Karpas-422 (cell line): Measurements from ENCODE around the gene OXGR1. TPM values are rescaled to one million over a fixed set of nuclear protein-coding genes. Genes with fewer than 3 reads are reported as not detected.

Experiments used
- DNase-seq: peaks from one replicate; pipeline ENCODE4 v3.0.0-alpha.2; 2015
- H2AFZ ChIP-seq: fragments of 200-600 bp; sonication (generic); 2 replicates; pipeline ENCODE4 v1.6.1; 2014; ENCODE audit warnings: antibody characterized with exemption, low read length, mixed read lengths
- H3K27ac ChIP-seq: fragments of 200-600 bp; sonication (generic); 2 replicates; pipeline ENCODE4 v1.5.1; 2014; ENCODE audit warnings: mild to moderate bottlenecking, low read length, moderate library complexity
- H3K27me3 ChIP-seq: fragments of 200-600 bp; sonication (generic); 2 replicates; pipeline ENCODE4 v1.6.1; 2014; ENCODE audit warnings: low read length, mixed read lengths
- H3K36me3 ChIP-seq: fragments of 200-600 bp; sonication (generic); 2 replicates; pipeline ENCODE4 v1.6.1; 2014; ENCODE audit warnings: low read length, mixed read lengths; ENCODE audit not compliant: insufficient read depth
- H3K4me1 ChIP-seq: fragments of 200-600 bp; sonication (generic); 2 replicates; pipeline ENCODE4 v1.6.1; 2014; ENCODE audit warnings: mild to moderate bottlenecking, low read length, mixed read lengths
- H3K4me2 ChIP-seq: fragments of 200-600 bp; sonication (generic); 2 replicates; pipeline ENCODE4 v1.6.1; 2014; ENCODE audit warnings: low read length, low read depth, mild to moderate bottlenecking; ENCODE audit not compliant: poor library complexity, severe bottlenecking
- H3K4me3 ChIP-seq: fragments of 200-600 bp; sonication (generic); 2 replicates; pipeline ENCODE4 v1.5.1; 2014; ENCODE audit warnings: mild to moderate bottlenecking, antibody characterized with exemption, low read length, mixed read lengths
- H3K79me2 ChIP-seq: fragments of 200-600 bp; sonication (generic); 2 replicates; pipeline ENCODE4 v1.6.1; 2014; ENCODE audit warnings: mild to moderate bottlenecking, low read length, mixed read lengths
- H3K9ac ChIP-seq: fragments of 200-600 bp; sonication (generic); 2 replicates; pipeline ENCODE4 v1.6.0; 2014; ENCODE audit warnings: low read length
- H3K9me2 ChIP-seq: fragments of 200-600 bp; sonication (generic), shearing (Covaris generic); replicated peaks from 2 replicates; pipeline ENCODE4 v1.6.0; 2014; ENCODE audit warnings: mild to moderate bottlenecking, low read length, moderate library complexity; ENCODE audit not compliant: insufficient read depth
- H3K9me3 ChIP-seq: fragments of 300-700, 200-600 bp; sonication (generic); 2 replicates; pipeline ENCODE4 v1.6.1; 2014; ENCODE audit warnings: low read length, mixed read lengths
- H4K20me1 ChIP-seq: fragments of 200-600 bp; sonication (generic); 2 replicates; pipeline ENCODE4 v1.6.1; 2014; ENCODE audit warnings: mild to moderate bottlenecking, antibody characterized with exemption, low read length, low read depth; ENCODE audit not compliant: insufficient read depth
- total RNA-seq: library from RNA; depleted of rRNA; stranded (reverse); fragments of >200 nt; shearing (Covaris generic); gene quantifications from 2 replicates; pipeline ENCODE4 v1.2.3, GENCODE V29; 2014; ENCODE audit warnings: low replicate concordance

Gene OXGR1
- total RNA-seq, 1 experiment from 2014 or later: not detected

DNA sequence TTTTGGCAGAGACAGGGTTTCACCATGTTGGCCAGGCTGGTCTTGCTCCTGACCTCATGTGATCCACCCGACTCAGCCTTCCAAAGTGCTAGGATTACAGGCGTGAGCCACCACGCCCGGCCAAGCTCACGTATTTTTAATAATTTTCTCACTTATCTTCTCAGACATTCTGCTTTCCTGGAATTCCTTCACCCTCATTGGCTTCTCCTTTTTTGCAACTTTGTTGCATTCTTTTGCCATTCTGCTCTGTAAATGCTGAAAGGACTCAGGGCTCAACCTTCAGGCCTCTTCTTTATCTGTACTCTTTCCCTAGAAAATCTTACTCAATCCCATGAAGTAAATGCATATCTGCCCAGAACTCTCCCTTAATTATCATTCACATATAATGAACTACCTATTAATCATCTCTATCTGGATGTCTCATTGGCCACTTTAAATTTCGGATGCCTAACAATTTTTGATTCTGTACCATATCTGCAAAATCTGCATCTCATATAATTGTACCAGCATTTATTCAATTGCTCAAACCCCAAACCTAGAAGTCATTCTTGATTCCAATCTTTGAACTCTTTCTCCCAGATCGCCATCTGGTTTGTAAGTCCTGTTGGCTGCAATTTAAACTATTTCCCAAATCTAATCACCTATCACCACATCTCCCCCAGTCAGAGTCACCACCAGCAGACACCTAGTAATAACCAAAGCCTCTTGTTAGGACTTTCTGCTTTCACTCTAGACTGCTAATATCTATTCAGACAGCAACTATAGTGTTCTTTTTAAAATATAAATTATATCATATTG lies 18.2 kb upstream of the OXGR1 start:
- no peak overlapping the region for H2AFZ ChIP-seq
- H3K4me1 ChIP-seq: no peaks in the 10 kb centered on the region
- H3K27me3 ChIP-seq: no peaks in the 10 kb centered on the region
- H3K27ac ChIP-seq: no peak overlapping the region
- no peaks in the 10 kb centered on the region for H3K9me2 ChIP-seq
- no peaks in the 10 kb centered on the region for H4K20me1 ChIP-seq
- no peak overlapping the region for H3K9ac ChIP-seq
- no peak overlapping the region for H3K4me2 ChIP-seq
- no peaks in the 10 kb centered on the region for H3K79me2 ChIP-seq
- H3K36me3 ChIP-seq: no peaks in the 10 kb centered on the region
- H3K4me3 ChIP-seq: no peak overlapping the region
- H3K9me3 ChIP-seq: no peaks in the 10 kb centered on the region
- DNase-seq: no peak

DNA sequence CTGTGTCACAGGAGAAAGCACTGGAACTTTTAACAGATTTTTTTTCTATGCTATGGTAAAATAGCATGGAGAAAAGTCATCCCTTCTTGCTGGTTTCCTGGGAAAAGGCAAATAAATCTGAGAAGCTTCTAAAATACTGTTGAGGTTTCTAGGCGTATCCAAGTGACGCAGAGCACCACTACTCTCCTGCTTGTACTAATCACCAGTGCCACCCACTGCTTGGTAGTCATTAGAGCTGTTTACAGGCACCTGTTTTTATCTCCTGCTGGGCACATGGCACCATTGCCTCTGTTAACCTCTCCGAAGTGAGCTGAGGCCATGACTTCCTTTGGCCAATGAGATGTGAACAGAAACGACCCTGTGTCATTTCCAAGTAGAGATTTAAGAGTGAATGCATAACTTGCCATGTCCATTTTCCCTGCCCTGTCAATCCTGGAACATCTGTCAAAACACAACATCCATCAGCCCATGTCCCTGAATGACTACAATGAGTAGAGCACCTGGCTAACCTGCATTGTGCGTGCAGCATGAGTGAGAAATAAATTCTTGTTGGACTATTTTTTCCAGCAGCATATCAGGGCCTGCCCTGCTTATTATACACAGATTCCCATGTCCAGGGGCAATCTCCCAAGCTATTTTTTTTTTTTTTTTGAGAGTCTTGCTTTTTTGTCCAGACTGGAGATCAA lies 17.3 kb upstream of the OXGR1 start:
- Histone ChIP-seq H3K9me3 (no peaks in the 10 kb centered on the region), H3K9me2 (no peaks in the 10 kb centered on the region), H3K9ac (no peak overlapping the region), H3K27ac (no peak overlapping the region), H3K4me2 (no peak overlapping the region), H3K36me3 (no peaks in the 10 kb centered on the region), H3K4me1 (no peaks in the 10 kb centered on the region), H3K27me3 (no peaks in the 10 kb centered on the region), H3K79me2 (no peaks in the 10 kb centered on the region), H4K20me1 (no peaks in the 10 kb centered on the region), H3K4me3 (no peak overlapping the region), H2AFZ (no peak overlapping the region)
- DNase-seq: no peak

DNA sequence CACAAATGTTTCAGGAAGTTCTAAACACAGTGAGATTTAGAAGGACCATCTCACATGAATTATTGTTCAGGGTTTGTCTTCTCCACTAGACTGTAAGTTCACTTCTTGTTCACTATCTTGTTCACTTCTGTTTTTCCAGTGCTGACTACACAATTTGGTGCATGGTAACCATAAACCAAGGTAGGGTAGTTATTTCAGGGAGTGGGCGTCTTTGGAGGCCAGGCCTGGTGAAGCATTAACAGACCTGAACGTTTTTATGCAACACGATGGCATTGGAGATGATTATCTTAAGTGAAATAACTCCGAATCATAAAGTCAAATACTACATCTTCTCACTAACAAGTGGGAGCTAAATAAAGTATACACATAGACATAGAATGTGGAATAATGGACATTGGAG lies 14.4 kb upstream of the OXGR1 start:
- H2AFZ ChIP-seq: no peak overlapping the region
- H3K4me2 ChIP-seq: no peak overlapping the region
- H3K36me3 ChIP-seq: no peaks in the 10 kb centered on the region
- DNase-seq: no peak
- H3K4me3 ChIP-seq: no peak overlapping the region
- no peak overlapping the region for H3K27ac ChIP-seq
- H3K27me3 ChIP-seq: no peaks in the 10 kb centered on the region
- no peaks in the 10 kb centered on the region for H3K4me1 ChIP-seq
- H3K9me2 ChIP-seq: no peaks in the 10 kb centered on the region
- H3K9ac ChIP-seq: no peak overlapping the region
- no peaks in the 10 kb centered on the region for H3K79me2 ChIP-seq
- no peaks in the 10 kb centered on the region for H3K9me3 ChIP-seq
- H4K20me1 ChIP-seq: no peaks in the 10 kb centered on the region

DNA sequence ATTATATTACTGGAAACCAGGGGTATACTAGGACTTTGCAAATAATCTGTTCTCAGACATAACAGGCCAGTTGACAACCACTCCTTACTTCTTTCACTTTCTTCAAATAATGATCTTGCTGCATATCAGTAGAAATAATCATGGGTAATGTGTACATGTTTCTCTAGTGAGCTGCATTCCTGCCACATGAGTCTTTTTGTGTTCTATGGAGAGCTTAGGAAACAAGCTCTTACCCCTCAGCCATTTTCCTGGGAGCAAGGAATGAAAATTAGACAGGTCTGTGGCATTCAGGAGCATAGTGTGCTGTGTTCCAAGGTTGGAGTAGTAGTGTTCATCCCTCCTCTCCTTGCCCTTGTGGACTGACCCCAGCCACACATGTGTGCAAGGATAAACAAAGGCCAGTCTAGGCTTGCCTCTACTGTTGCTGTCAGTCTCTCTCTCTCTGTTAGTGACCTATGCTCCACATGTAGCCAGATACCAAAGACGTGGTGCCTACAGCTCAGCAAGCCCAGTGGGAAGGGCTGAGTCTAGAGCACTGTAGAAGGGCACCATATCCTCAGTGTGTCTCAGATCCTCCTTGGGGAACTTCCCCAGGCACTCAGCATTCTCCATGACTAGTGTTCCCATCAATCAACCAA lies 11.5 kb upstream of the OXGR1 start:
- no peaks in the 10 kb centered on the region for H3K79me2 ChIP-seq
- H3K27me3 ChIP-seq: no peaks in the 10 kb centered on the region
- no peaks in the 10 kb centered on the region for H3K9me2 ChIP-seq
- H3K9ac ChIP-seq: no peak overlapping the region
- H3K4me3 ChIP-seq: no peak overlapping the region
- no peaks in the 10 kb centered on the region for H3K9me3 ChIP-seq
- H3K27ac ChIP-seq: no peak overlapping the region
- no peak overlapping the region for H2AFZ ChIP-seq
- H3K4me1 ChIP-seq: no peaks in the 10 kb centered on the region
- no peak overlapping the region for H3K4me2 ChIP-seq
- H3K36me3 ChIP-seq: no peaks in the 10 kb centered on the region
- no peak for DNase-seq
- no peaks in the 10 kb centered on the region for H4K20me1 ChIP-seq

DNA sequence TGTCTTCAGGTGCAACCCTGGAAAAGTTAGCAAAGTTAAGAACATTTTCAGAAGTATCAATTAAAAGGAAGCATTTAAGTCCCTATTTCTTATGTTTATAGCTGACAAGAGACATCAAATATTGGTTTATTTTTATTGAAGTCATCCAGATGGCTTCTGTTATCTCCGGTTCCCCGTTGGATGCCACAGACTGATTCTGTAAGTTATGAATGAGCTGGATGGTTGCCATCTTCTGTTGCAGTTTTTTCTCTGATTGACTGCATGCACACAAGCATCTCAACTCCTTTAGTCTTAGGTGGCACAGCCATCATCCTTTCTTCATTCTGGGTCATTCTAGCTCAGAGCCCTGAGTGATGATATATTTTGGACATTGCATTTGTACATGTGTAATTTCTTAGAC lies 10.6 kb upstream of the OXGR1 start:
- Histone ChIP-seq H3K27me3 (no peaks in the 10 kb centered on the region), H3K9me2 (no peaks in the 10 kb centered on the region), H3K36me3 (no peaks in the 10 kb centered on the region), H3K27ac (no peak overlapping the region), H4K20me1 (no peaks in the 10 kb centered on the region), H3K79me2 (no peaks in the 10 kb centered on the region), H2AFZ (no peak overlapping the region), H3K4me3 (no peak overlapping the region), H3K9me3 (no peaks in the 10 kb centered on the region), H3K4me2 (no peak overlapping the region), H3K4me1 (no peaks in the 10 kb centered on the region), H3K9ac (no peak overlapping the region)
- DNase-seq: no peak

DNA sequence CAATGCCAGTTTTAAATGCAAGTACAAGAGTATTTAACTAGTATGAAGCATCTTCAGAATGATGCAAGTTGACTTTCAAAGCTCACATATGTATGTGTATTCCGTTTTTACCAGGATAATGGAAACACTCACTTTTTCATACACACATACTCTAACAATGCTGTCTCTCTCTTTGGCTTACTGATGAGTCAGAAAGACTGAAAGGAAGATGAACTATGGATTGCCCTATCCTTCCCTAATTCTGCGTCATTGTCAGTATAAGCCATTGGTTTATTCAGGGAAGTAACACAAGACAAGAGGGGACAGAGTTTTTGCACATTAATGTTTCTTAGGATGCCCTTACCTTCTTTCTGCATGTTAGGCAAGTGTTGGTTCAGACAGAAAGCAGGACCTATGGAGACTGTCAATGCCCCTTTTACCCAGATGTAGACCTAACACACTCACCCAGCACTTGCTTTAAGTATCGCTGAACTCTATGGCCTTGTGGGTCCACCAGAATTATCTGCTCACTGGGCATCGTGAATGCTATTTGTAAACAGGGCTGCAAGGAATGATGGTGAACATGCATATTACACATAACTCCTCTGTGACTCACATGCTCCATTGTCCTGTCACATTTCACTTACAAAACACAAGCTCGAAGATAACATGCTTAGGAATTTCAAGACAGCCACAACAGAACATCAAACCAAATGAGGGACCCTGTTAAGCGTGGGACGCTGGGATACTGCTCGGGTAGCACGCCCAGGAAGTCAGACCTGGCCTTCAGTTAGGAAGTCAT lies 10.0 kb upstream of the OXGR1 start:
- Histone ChIP-seq H3K4me3 (no peak overlapping the region), H3K27ac (no peak overlapping the region), H4K20me1 (no peaks in the 10 kb centered on the region), H3K27me3 (no peaks in the 10 kb centered on the region), H3K9me3 (no peaks in the 10 kb centered on the region), H3K4me2 (no peak overlapping the region), H2AFZ (no peak overlapping the region), H3K4me1 (no peaks in the 10 kb centered on the region), H3K9me2 (no peaks in the 10 kb centered on the region), H3K36me3 (no peaks in the 10 kb centered on the region), H3K9ac (no peak overlapping the region), H3K79me2 (no peaks in the 10 kb centered on the region)
- DNase-seq: no peak

DNA sequence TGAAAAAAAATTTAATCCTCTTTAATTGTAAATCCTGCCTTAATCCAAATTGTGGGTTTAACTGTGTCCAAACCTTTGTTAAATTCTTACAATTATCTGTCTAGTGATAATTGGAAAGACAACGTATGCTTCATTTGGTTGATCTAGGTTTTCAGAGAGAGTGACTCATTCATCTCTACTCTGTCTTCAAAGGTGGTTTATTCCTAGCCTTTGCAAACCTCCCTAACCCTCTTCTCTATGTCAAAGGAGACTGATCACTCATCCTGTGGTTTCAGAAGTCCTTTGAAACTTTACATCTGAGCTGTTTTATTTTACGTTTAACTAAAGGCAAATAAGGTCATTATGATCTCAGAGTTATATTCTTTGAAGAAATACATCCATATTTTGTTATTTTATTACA lies 8.8 kb upstream of the OXGR1 start:
- H2AFZ ChIP-seq: no peak overlapping the region
- no peaks in the 10 kb centered on the region for H3K9me3 ChIP-seq
- no peaks in the 10 kb centered on the region for H4K20me1 ChIP-seq
- DNase-seq: no peak
- H3K9me2 ChIP-seq: no peaks in the 10 kb centered on the region
- H3K4me3 ChIP-seq: no peak overlapping the region
- H3K4me1 ChIP-seq: no peaks in the 10 kb centered on the region
- H3K36me3 ChIP-seq: no peaks in the 10 kb centered on the region
- H3K79me2 ChIP-seq: no peaks in the 10 kb centered on the region
- no peak overlapping the region for H3K9ac ChIP-seq
- H3K27ac ChIP-seq: no peak overlapping the region
- H3K27me3 ChIP-seq: no peaks in the 10 kb centered on the region
- no peak overlapping the region for H3K4me2 ChIP-seq

DNA sequence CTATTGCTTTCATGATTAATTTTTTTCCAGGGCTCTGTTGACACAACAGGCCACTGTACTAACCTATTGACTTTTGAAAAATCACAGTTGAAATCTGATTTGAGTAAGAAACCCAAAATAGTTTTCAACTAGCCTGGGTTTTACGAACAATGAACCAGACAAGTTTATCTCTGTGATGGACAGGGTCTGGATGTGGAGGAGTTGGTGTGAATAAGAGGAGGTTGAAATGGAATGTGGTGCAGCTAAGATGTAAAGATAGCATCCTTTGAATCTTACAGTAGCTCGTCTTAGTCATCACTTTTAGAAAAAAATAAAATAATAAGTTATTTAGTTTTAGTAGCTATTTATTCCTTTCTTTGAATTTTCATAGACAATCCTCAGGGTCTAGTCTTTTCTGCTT lies 8.3 kb upstream of the OXGR1 start:
- Histone ChIP-seq H3K79me2 (no peaks in the 10 kb centered on the region), H3K9ac (no peak overlapping the region), H3K4me3 (no peak overlapping the region), H3K9me2 (no peaks in the 10 kb centered on the region), H3K9me3 (no peaks in the 10 kb centered on the region), H3K4me1 (no peaks in the 10 kb centered on the region), H3K4me2 (no peak overlapping the region), H4K20me1 (no peaks in the 10 kb centered on the region), H3K27ac (no peak overlapping the region), H3K27me3 (no peaks in the 10 kb centered on the region), H3K36me3 (no peaks in the 10 kb centered on the region), H2AFZ (no peak overlapping the region)
- no peak for DNase-seq
